LNCaP clone FGC (cell line): Measurements from ENCODE around the gene DHX16.
"Not testable (repeated sequence)": the region's sequence is repeated elsewhere in the genome, so short reads cannot be mapped to it uniquely, and the experiment has no call there.

Experiments used
- DNase-seq: peaks from one replicate; pipeline ENCODE4 v3.0.0-alpha.2; 2011; ENCODE audit warnings: low read depth
- H3K4me3 ChIP-seq: 2 replicates; pipeline ENCODE4 v1.5.1; 2011; ENCODE audit warnings: mild to moderate bottlenecking, low read depth, low read length, control low read depth
- TF ChIP-seq, protein P1 (sequence below): IDR thresholded peaks from 2 replicates; pipeline ENCODE4 v1.5.1; 2012; ENCODE audit warnings: mild to moderate bottlenecking; ENCODE audit not compliant: control insufficient read depth, insufficient read depth; ENCODE audit errors: extremely low read depth

DHX16 gene

GRCh38 chr6:30672445-30673253, at the start of gene DHX16:
TSS of gene DHX16 (minus strand) at chr6:30673006. CDS start at chr6:30672841, 165 bp downstream.
- DNase-seq = peak; percentile 96
- TF ChIP-seq, protein P1, sequence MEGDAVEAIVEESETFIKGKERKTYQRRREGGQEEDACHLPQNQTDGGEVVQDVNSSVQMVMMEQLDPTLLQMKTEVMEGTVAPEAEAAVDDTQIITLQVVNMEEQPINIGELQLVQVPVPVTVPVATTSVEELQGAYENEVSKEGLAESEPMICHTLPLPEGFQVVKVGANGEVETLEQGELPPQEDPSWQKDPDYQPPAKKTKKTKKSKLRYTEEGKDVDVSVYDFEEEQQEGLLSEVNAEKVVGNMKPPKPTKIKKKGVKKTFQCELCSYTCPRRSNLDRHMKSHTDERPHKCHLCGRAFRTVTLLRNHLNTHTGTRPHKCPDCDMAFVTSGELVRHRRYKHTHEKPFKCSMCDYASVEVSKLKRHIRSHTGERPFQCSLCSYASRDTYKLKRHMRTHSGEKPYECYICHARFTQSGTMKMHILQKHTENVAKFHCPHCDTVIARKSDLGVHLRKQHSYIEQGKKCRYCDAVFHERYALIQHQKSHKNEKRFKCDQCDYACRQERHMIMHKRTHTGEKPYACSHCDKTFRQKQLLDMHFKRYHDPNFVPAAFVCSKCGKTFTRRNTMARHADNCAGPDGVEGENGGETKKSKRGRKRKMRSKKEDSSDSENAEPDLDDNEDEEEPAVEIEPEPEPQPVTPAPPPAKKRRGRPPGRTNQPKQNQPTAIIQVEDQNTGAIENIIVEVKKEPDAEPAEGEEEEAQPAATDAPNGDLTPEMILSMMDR = peak; percentile 88
- peak within 1 kb of the TSS; percentile 84 for H3K4me3 ChIP-seq

DNA sequence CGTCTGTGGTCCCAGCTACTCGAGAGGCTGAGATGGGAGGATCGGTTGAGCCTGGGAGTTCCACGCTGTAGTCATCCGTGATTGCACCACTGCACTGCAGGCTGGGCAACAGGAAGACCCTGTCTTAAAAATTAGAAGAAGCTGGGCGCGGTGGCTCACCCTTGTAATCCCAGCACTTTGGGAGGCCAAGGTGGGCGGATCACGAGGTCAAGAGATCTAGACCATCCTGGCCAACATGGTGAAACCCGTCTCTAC, 49.1 kb upstream of the DHX16 start:
- peak overlapping the region; percentile 97 for H3K4me3 ChIP-seq
- not testable (repeated sequence) for DNase-seq

GRCh38 chr6:30721198-30722024, 48.6 kb upstream of the DHX16 start:
- TF ChIP-seq, protein P1 = peak; percentile 35; the same call in 1 of the 2 replicates
- peak overlapping the region; percentile 97 for H3K4me3 ChIP-seq
- no peak for DNase-seq

- TF ChIP-seq, protein P1 = no peak
- peak overlapping the region; percentile 97 for H3K4me3 ChIP-seq
- DNase-seq = no peak
These were observed 48.0 kb upstream of the DHX16 start for GRCh38 chr6:30720738-30721197.

- DNase-seq = peak; percentile 92
- TF ChIP-seq, protein P1 = no peak
- peak within 1 kb of the TSS; percentile 97 for H3K4me3 ChIP-seq
These were observed 47.3 kb upstream of the DHX16 start, which contains the start of gene TUBB for GRCh38 chr6:30719791-30720737. TSS of gene TUBB (plus strand) at chr6:30720352. CDS start at chr6:30720507, 155 bp downstream.

GRCh38 chr6:30719356-30719755, 46.5 kb upstream of the DHX16 start:
- peak overlapping the region; percentile 97 for H3K4me3 ChIP-seq
- no peak for DNase-seq
- TF ChIP-seq, protein P1 = no peak

DNA sequence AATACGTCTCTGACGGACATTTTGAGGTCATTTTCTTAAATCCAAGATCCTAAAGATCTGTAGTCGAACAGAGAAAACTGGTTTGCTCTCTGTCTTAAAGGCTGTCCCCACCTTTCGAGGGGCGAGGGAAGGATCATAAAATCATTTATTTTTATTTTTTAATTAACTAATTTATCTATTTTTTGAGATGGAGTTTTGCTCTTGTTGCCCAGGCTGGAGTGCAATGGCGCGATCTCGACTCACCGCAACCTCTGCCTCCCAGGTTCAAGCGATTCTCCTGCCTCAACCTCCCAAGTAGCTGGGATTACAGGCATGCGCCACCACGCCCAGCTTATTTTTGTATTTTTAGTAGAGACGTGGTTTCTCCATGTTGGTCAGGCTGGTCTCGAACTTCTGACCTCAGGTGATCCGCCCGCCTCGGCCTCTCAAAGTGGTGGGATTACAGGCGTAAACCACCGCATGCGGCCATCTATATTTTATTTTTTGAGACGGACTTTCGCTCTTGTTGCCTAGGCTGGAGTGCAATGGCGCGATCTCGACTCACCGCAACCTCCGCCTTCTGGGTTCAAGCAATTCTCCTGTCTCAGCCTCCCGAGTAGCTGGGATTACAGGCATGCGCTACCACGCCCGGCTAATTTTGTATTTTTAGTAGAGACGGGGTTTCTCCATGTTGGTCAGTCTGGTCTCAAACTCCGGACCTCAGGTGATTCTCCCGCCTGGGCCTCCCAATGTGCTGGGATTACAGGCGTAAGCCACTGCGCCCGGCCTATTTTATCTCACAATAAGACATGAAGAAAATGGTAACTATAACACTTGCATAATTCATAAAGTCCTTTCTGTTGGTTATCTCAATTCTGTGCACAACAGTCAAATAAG, 45.3 kb upstream of the DHX16 start:
- not testable (repeated sequence) for DNase-seq
- peak overlapping the region; percentile 52 for H3K4me3 ChIP-seq
